ENCODE data around the gene CWC27.

Gene CWC27

GRCh38 chr5:64784451-64785025 lies 15.8 kb downstream of the CWC27 start:
- TF ChIP-seq, protein P1, sequence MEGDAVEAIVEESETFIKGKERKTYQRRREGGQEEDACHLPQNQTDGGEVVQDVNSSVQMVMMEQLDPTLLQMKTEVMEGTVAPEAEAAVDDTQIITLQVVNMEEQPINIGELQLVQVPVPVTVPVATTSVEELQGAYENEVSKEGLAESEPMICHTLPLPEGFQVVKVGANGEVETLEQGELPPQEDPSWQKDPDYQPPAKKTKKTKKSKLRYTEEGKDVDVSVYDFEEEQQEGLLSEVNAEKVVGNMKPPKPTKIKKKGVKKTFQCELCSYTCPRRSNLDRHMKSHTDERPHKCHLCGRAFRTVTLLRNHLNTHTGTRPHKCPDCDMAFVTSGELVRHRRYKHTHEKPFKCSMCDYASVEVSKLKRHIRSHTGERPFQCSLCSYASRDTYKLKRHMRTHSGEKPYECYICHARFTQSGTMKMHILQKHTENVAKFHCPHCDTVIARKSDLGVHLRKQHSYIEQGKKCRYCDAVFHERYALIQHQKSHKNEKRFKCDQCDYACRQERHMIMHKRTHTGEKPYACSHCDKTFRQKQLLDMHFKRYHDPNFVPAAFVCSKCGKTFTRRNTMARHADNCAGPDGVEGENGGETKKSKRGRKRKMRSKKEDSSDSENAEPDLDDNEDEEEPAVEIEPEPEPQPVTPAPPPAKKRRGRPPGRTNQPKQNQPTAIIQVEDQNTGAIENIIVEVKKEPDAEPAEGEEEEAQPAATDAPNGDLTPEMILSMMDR (IDR thresholded peaks at IDR 0.05; ENCODE audit: low read depth, low read length, missing control alignments): peak; percentile 64
- no peak overlapping the region for H3K4me3 ChIP-seq (ENCODE audit: low read depth, low read length)
- DNase-seq (ENCODE audit: low read depth): peak; percentile 64

DNA sequence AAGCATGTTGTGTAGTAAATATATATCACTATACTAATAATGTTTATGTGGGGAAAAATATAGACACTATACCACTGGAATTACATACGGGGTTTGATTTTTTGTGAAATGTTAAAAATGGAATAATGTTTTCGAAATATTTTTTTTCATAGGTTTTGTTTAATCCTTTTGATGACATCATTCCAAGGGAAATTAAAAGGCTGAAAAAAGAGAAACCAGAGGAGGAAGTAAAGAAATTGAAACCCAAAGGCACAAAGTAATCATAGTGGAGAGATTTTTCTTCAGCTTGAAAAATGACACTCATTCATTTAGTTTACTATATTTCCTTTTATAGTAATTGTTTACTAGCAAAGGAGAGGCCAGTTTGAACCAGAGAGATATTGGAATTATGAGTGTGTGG lies 17.6 kb downstream of the CWC27 start:
- H3K4me3 ChIP-seq (ENCODE audit: low read depth, low read length): no peak overlapping the region
- DNase-seq (ENCODE audit: low read depth): no peak
- TF ChIP-seq, protein P1 (IDR thresholded peaks at IDR 0.05; ENCODE audit: low read depth, low read length, missing control alignments): no peak

DNA sequence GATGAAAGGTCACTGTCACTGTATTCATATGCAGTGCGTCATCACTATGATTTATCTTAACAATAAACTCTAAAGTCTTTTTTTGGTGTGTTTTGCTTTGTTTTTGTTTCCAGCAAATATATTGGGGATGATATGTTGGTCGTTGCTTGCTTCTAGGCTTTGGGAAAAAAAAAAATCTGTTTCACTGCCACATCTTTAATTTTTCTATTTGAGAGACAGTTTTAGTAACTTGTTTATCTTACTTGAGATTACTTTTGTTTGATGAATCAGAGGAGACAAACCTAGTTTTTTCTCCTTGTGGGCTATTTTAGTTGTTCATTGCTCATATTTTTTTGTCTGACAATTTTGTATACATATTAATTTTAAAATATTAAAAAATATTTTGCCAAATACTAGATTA lies 19.4 kb downstream of the CWC27 start:
- TF ChIP-seq, protein P1 (IDR thresholded peaks at IDR 0.05; ENCODE audit: low read depth, low read length, missing control alignments): no peak
- DNase-seq (ENCODE audit: low read depth): no peak
- H3K4me3 ChIP-seq (ENCODE audit: low read depth, low read length): no peak overlapping the region

DNA sequence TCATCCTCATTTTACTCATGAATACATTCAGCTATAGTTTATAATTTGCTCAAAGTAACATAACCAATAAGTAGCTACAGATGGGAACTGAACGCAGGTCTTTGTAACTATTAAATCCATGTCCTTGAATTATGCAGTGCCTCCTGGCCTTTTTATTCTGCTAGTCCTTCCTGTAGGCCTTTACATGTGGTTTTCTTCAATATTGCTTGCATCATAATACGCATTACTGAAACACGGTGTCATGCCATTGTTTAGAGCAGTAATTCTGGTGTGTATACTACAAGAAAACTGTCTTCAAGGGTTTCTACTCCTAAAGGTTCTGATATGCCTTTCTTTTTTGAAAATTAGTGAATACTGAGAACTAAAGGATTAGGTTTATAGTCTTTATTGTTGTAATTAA lies 20.7 kb downstream of the CWC27 start:
- no peak for DNase-seq (ENCODE audit: low read depth)
- TF ChIP-seq, protein P1 (IDR thresholded peaks at IDR 0.05; ENCODE audit: low read depth, low read length, missing control alignments): no peak
- no peak overlapping the region for H3K4me3 ChIP-seq (ENCODE audit: low read depth, low read length)

DNA sequence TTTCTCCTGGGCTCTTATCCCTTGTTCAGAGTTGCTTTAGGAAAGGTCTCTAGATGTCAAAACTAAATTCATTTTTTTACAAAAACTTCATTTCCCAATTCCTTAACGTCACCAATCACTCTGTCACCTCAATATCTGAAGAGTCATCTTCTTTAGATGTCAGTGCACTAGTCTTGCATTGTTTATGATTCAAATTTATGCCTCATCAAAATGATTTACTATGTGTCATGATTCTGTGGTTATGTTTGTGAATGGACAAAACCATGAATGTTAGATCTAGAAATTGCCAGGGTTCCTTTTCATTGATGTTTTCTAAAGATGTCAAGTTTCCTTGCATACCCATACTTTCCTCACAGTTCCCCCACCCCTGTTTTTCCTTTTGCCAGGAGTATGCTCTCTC lies 21.5 kb downstream of the CWC27 start:
- no peak for DNase-seq (ENCODE audit: low read depth)
- TF ChIP-seq, protein P1 (IDR thresholded peaks at IDR 0.05; ENCODE audit: low read depth, low read length, missing control alignments): no peak
- no peak overlapping the region for H3K4me3 ChIP-seq (ENCODE audit: low read depth, low read length)

- TF ChIP-seq, protein P1 (IDR thresholded peaks at IDR 0.05; ENCODE audit: low read depth, low read length, missing control alignments): no peak
- no peak for DNase-seq (ENCODE audit: low read depth)
- H3K4me3 ChIP-seq (ENCODE audit: low read depth, low read length): no peak overlapping the region
These were observed 23.7 kb downstream of the CWC27 start for GRCh38 chr5:64792469-64792868.

GRCh38 chr5:64794053-64794770 lies 25.5 kb downstream of the CWC27 start:
- no peak overlapping the region for H3K4me3 ChIP-seq (ENCODE audit: low read depth, low read length)
- TF ChIP-seq, protein P1 (IDR thresholded peaks at IDR 0.05; ENCODE audit: low read depth, low read length, missing control alignments): no peak
- DNase-seq (ENCODE audit: low read depth): no peak

All from GM12864 (cell line).